Duodenal mucosa (tissue), 2 donors: ENCODE results near the gene LRRC75B.

Source experiments
- H3K27ac ChIP-seq: one replicate; pipeline ENCODE4 v1.7.0; 2013; ENCODE audit warnings: low read depth, low read length
- H3K27me3 ChIP-seq, 2 donors: one replicate each; pipeline ENCODE4 v1.7.0; 2013; ENCODE audit warnings: low read length in 2 of 2, control low read depth in 1 of 2; ENCODE audit not compliant: insufficient read depth in 2 of 2, control insufficient read depth in 1 of 2
- H3K36me3 ChIP-seq, 2 donors: one replicate each; pipeline ENCODE4 v1.7.0; 2013; ENCODE audit warnings: low read length in 2 of 2, control low read depth in 1 of 2; ENCODE audit not compliant: insufficient read depth in 2 of 2, control insufficient read depth in 1 of 2
- H3K4me1 ChIP-seq, 2 donors: one replicate each; pipeline ENCODE4 v1.7.0; 2013; ENCODE audit warnings: low read length in 2 of 2, control low read depth in 1 of 2; ENCODE audit not compliant: insufficient read depth in 2 of 2, control insufficient read depth in 1 of 2
- H3K4me3 ChIP-seq, 2 donors: one replicate each; pipeline ENCODE4 v1.7.0; 2013; ENCODE audit warnings: low read length in 2 of 2, low read depth in 1 of 2
- H3K9ac ChIP-seq, 2 donors: one replicate each; pipeline ENCODE4 v1.7.0; 2013; ENCODE audit warnings: low read length in 2 of 2, low read depth in 1 of 2
- H3K9me3 ChIP-seq, 2 donors: one replicate each; pipeline ENCODE4 v1.7.0; 2013; ENCODE audit warnings: low read length in 2 of 2, control low read depth in 1 of 2; ENCODE audit not compliant: control insufficient read depth in 1 of 2

The LRRC75B gene

DNA sequence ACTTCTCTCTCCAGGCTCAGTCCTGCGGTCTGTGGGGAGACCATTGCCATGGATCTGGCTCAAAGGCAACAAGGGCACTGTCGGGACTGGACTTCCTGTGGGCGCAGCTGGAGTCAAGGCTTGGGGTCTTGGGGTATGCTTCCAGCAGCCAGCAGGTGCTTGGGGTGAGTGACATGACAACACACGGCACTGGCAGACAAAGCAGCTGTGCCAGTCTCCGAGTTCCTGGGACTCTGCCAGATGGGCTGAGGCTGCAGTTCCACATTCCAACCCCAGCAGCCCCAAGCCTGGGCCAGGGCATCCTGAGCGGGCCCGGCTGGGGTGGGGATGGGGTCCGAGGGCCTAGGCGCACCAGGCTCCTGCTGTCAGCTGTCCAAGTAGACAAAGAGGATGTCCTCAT, 50.2 kb downstream of the LRRC75B start:
- Histone ChIP-seq H3K4me3 (no peak overlapping the region), H3K27me3 (no peaks in the 10 kb centered on the region), H3K9me3 (no peaks in the 10 kb centered on the region), H3K9ac (no peak overlapping the region), H3K27ac (no peak overlapping the region), H3K36me3 (peaks cover 40 to 74% of the 10 kb centered on the region in 2 donors), H3K4me1 (peaks cover 0 to 3% of the 10 kb centered on the region in 2 donors)

DNA sequence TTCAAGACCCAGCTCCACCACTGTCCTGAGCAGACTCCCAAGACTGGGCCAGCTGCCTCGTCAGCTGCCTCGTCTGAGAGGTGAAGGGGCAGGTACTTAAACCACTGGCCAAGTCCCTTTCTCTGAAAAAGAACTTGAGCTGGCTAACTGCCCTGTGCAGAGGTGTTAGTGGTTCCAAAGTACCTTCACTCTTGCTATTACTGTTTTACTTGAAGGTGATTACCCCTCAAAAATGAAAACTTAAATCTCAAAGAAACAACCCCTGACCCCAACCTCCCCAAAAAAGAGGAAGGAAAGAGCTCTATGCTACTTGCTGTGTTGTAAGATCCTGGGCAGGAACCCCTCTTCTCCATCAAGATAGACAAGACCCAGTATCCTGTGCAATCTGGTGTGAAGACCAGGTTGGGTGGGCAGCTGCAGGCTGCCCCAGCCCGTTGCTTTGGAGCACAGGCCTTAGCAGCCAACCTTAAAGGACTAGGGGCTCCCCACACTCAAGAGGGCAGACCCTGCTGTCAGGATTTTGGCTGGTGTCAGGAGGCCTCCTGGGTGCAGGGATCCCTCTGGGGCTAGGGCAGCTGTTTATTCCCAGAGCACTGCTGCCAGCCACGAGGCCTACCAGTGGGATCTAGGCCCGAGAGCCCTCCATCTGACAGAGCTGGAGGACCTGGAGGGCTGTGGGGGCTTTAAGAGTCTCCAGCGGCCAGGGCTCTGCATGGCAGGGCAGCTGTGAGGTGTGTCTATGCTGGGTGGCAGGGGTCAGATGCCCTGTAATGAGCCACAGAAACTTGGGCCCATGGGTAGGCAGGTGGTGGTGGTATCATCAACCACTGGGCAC, 51.0 kb downstream of the LRRC75B start:
- peaks cover 0 to 3% of the 10 kb centered on the region in 2 donors for H3K4me1 ChIP-seq
- H3K27ac ChIP-seq = no peak overlapping the region
- no peaks in the 10 kb centered on the region for H3K9me3 ChIP-seq
- no peak overlapping the region for H3K9ac ChIP-seq
- H3K4me3 ChIP-seq = no peak overlapping the region
- H3K36me3 ChIP-seq = peaks cover 32 to 67% of the 10 kb centered on the region in 2 donors
- no peaks in the 10 kb centered on the region for H3K27me3 ChIP-seq

DNA sequence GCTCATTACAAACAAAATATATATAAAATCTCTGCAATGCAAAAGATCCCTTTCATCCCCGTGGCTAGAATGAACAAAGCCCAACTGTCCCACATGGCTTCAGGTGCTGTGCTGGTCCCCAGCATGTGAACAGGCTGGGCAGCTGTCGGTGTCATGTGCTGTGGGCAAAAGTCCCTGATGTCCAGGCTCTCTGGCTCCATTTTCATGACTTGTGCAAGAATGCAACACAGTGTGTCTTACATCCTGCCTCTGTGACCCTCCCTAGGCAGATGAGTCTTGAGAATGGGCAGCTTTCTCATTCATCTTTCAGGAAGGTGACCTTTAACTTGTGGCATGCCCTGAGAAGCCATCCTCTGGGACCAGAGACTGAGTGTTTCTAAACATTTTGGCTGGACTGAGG, 52.4 kb downstream of the LRRC75B start:
- Histone ChIP-seq H3K36me3 (peaks cover 25 to 59% of the 10 kb centered on the region in 2 donors), H3K9me3 (no peaks in the 10 kb centered on the region), H3K27ac (no peak overlapping the region), H3K4me1 (peaks cover 0 to 3% of the 10 kb centered on the region in 2 donors), H3K4me3 (no peak overlapping the region), H3K9ac (no peak overlapping the region), H3K27me3 (no peaks in the 10 kb centered on the region)

DNA sequence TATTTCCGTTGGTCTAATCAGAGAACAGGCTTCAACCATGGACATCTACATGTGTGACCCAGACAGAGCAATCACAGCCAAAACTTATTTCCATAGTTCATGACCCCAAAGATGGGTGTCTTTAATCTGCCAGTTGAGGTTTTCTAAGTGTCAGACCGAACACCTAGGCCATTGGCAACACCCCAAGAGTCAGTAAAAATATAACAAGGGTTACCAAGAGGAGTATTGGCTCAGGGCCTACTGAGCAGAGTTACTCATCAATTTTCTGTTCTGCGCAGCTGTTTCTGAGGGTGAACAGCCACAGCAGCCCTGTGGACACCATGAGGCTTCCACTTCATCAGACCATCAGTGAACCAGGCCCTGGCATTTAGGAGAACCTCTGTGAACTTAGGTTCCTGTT, 56.8 kb downstream of the LRRC75B start:
- Histone ChIP-seq H3K4me3 (no peak overlapping the region), H3K27ac (no peak overlapping the region), H3K36me3 (peaks cover 7 to 20% of the 10 kb centered on the region in 2 donors), H3K4me1 (peaks cover 4 to 12% of the 10 kb centered on the region in 2 donors), H3K27me3 (no peaks in the 10 kb centered on the region), H3K9ac (no peak overlapping the region), H3K9me3 (no peaks in the 10 kb centered on the region)
